H7 (cell line): ENCODE measurements around the gene CFAP99. TPM values are rescaled to one million over a fixed set of nuclear protein-coding genes. Genes with fewer than 3 reads are reported as not detected.
A peak's percentile ranks its signal among the peaks of the same experiment; 100 is the strongest.

Source experiments
- DNase-seq: peaks from one replicate; pipeline ENCODE4 v3.0.0; 2012
- H3K27me3 ChIP-seq: 2 replicates; pipeline ENCODE4 v1.6.0; 2011; ENCODE audit warnings: mild to moderate bottlenecking, low read length; ENCODE audit not compliant: control insufficient read depth, insufficient read depth
- H3K36me3 ChIP-seq: replicated peaks from 2 replicates; pipeline ENCODE4 v1.5.1; 2011; ENCODE audit warnings: low read length; ENCODE audit not compliant: control insufficient read depth, insufficient read depth
- H3K4me3 ChIP-seq: 2 replicates; pipeline ENCODE4 v1.5.1; 2011; ENCODE audit warnings: low read depth, mild to moderate bottlenecking, control low read depth, low read length, moderate library complexity; ENCODE audit not compliant: insufficient read depth
- total RNA-seq: library from RNA; depleted of rRNA; stranded (reverse); fragments of >200 nt; shearing (Covaris generic); gene quantifications from 2 replicates; pipeline ENCODE4 v1.2.3, GENCODE V29; 2014

Gene CFAP99
- total RNA-seq, 1 experiment from 2014 or later, result not detected

DNA sequence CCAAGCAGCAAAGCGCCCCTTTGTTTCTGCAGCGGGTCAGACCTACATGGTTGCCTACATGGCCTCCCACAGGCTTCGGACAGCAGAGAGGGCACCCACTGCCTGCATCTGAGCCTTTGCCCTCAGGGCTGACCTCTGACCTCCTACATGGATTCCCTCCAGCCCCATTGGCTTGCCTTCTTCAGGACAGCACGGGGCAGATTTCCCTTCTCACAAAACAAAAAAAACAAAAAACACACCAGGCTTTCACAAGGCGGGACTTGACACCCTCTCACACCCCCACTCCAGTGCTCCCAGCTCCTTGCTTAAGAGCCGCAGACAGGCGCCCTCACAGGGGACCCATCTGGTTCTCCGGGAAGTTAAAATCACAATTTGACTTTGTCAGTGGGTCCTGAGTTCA, 33.2 kb upstream of the CFAP99 start:
- DNase-seq, result no peak
- H3K36me3 ChIP-seq, result no peaks in the 10 kb centered on the region
- H3K27me3 ChIP-seq, result no peaks in the 10 kb centered on the region; the same call in none of the 2 replicates
- no peak overlapping the region for H3K4me3 ChIP-seq

DNA sequence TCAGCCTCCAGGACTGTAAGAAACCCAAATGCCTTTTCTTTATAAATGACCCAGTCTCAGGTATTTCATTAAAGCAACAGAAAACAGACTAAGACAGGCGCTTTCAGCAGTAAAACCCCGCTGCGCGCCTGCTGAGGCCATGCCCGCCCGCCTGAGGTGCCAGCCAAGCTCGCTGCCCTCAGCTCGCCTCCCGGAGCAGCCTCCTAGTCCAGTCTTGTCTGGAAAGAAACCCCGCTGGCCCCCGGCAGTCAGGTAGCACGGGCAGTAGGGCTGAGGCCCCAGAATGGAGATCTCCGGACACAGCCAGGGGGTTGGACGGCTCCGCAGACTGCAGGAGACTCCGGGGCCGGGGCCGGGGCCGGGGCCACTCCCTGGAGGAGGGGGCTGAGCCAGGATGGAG, 32.0 kb upstream of the CFAP99 start:
- H3K27me3 ChIP-seq, result no peaks in the 10 kb centered on the region; the same call in none of the 2 replicates
- no peaks in the 10 kb centered on the region for H3K36me3 ChIP-seq
- H3K4me3 ChIP-seq, result no peak overlapping the region
- DNase-seq, result no peak

DNA sequence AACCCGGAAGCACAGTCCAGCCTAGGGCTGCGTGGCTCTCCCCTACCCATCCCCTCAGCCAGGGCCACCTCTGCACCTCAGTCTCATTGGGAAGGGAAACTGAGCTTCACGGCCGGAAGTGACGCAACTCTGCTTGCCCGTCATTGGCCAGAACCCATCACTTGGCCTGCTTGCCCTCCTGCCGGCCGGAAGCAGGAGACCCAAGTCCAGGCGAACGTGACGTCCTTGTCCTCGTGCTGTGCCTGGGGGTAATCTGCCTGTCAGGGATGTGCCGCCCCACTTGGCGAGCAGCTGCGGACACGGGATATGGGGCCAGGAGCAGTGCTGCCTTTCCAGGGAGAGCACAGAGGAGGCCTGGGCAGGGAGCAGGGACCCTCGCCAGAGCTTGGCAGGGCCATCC, 31.5 kb upstream of the CFAP99 start:
- DNase-seq, result no peak
- Histone ChIP-seq H3K36me3 (no peaks in the 10 kb centered on the region), H3K4me3 (no peak overlapping the region), H3K27me3 (no peaks in the 10 kb centered on the region; the same call in none of the 2 replicates)

DNA sequence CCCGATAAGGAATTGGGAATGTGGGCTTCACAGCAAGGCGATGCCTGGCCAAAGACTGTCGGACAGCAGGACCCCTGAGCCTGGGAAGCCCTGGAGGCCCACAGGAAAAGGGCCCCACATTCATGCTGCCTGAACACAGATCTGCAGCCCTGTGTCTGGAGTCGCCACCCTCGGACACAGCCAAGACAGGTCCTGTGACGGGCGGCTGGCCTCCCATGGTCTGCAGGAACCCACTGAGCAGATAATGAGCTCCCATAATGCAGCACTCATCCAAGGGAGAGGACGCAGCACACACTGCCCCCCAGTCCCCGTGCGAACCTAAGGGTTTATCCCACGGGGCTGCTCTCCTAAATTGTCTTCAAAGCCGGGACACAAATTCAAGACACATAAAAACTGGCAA, 30.9 kb upstream of the CFAP99 start:
- Histone ChIP-seq H3K36me3 (no peaks in the 10 kb centered on the region), H3K4me3 (no peak overlapping the region), H3K27me3 (no peaks in the 10 kb centered on the region; the same call in none of the 2 replicates)
- DNase-seq, result no peak

DNA sequence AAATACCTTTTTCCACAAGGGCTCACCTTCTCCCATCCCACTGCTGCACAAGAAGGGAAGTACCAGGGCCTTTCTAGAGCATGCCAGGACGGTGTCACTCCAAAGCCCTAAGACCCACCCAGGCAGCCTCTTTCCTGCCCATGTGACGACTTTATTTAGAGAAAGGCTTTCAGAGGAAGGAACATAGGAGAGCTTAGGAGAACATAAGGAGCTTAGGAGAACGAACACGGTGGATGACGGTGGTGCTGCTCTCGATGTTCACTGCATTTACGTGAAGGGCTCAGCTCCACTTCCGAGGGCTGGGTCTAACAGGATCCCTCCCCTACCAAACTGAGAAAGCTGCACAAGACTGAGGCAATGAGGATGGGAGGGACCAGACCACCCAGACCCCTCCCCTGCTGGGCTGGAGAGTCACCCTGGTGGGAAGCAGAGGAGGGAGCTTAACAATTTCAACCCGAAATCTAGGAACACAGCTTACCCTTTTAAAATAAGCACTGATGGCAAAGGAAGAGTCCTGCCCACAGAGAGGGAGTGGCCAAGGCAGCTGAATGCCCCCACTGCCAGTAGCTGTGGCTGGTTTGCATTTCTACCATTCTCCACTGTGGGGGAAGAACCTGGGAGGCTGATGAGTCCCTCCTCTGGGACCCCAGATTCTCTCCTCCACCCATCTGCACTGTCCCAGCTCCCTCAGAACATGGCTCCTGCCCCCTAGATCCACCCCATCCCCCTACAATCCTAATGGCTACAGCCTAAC, 30.1 kb upstream of the CFAP99 start:
- DNase-seq, result no peak
- no peaks in the 10 kb centered on the region; the same call in none of the 2 replicates for H3K27me3 ChIP-seq
- no peaks in the 10 kb centered on the region for H3K36me3 ChIP-seq
- H3K4me3 ChIP-seq, result no peak overlapping the region

DNA sequence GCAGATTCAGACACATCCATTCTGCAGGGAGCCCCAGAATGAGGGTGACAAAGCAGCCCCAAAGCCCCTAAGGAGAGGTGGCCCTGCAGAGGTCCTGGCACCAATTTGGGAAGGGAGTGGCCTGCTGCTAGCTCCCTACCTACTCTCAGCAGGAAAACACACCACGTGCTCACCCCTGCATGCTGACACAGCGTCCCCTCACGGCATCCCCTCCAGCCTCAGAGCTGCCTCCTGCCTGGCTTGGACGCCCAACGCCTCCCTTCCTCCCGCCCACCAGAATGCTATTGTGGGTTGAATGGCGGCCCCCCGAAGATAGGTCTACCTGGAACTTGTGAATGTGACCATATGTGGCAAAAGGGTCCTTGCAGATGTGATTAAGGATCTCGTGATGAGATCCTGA, 29.1 kb upstream of the CFAP99 start:
- DNase-seq, result peak; percentile 50
- no peaks in the 10 kb centered on the region; the same call in none of the 2 replicates for H3K27me3 ChIP-seq
- H3K36me3 ChIP-seq, result no peaks in the 10 kb centered on the region
- no peak overlapping the region for H3K4me3 ChIP-seq

DNA sequence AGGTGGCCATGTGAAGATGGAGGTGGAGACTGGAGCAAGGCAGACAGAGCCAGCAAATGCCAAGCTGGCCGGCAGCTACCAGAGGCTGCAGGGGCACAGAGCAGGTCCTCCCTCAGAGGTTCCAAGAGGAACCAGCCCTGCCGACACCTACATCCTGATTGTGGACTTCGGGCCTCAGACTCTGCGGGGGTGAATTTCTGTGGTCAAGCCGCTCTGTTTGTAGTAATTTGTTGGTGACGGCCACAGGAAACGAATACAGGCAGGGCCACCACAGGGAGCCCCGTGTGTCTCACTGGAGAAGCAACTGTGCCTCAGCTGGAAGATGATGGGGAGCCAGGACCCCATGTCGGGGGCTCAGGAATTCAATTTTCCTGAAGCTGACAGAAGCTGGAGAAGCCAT, 28.6 kb upstream of the CFAP99 start:
- Histone ChIP-seq H3K36me3 (no peaks in the 10 kb centered on the region), H3K4me3 (no peak overlapping the region), H3K27me3 (no peaks in the 10 kb centered on the region; the same call in none of the 2 replicates)
- peak; percentile 42 for DNase-seq

DNA sequence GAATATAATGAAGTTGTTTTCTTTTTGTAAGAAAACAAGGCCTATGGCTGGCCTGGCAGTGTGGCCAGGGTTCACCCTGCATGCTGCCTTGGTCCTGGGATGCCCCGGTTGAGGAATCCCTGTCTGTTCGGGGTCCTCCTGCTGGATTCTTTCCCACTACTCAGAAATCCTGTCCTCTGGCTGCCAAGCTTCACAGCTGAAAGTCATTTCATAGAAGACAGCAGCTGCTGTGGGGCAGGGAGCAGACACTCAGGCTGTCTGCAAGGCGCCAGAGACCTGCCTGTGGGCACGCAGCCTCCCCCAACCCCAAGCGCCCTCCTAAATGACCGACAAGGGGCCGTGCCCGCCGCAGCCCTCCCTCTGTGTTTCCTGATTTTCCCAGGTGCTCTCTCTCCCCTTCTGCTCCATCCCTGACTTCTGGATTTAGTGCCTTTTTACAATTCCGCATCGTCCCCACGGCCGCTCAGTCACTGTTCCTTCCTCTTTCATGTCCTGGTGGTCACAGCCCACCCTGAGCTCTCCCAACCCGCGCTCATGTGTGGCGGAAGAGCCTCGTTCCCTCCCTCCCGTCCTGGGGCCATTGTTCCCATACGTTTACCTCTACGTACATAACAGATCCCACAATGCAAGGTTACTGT, 27.9 kb upstream of the CFAP99 start:
- H3K27me3 ChIP-seq, result no peaks in the 10 kb centered on the region; the same call in none of the 2 replicates
- DNase-seq, result peak; percentile 61
- H3K4me3 ChIP-seq, result peak overlapping the region; percentile 15; the same call in 1 of the 2 replicates
- no peaks in the 10 kb centered on the region for H3K36me3 ChIP-seq

DNA sequence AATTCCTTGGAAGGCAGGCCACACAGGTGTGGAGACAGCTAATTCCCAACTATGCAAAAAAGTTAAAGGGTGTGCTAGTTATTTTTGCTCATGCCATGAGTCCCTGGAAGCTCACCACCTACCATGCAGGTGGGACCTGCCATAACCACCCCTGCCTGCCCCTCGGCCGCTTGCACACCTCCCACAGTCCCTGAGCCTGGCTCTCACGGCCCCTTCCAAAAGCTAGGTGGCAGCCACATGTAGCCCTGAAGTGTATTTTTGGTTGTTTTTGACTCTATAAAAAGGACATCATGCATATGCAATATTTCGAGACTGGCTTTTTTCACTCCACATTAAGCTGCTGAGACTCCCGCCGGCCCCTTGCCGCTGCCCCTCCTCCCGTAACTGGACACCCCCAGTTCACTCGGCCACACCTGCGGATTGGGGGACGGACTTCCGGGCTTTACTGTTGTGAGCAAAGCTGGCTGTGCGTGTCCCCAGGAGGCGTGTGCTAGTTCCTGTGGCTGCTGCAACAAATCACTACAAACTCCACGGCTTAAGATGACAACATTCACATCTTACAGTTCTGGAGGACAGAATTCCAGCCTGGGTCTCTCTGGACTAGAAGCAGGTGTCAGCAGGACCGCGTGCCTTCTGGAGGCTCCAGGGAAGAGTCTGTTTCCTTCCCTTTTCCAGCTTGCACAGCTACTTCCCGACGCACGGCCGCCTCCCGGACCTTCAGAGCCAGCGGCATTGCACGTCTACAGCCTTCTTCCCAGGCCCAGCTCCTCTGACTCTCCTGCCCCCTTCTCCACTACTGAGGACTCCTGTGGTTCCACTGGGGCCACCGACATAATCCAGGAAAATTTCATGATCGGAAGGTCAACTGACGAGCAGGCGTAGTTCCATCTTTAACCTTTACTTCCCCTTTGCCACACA, 25.1 kb upstream of the CFAP99 start:
- DNase-seq, result peak; percentile 91
- Histone ChIP-seq H3K4me3 (no peak overlapping the region), H3K27me3 (no peaks in the 10 kb centered on the region; the same call in none of the 2 replicates), H3K36me3 (no peaks in the 10 kb centered on the region)

DNA sequence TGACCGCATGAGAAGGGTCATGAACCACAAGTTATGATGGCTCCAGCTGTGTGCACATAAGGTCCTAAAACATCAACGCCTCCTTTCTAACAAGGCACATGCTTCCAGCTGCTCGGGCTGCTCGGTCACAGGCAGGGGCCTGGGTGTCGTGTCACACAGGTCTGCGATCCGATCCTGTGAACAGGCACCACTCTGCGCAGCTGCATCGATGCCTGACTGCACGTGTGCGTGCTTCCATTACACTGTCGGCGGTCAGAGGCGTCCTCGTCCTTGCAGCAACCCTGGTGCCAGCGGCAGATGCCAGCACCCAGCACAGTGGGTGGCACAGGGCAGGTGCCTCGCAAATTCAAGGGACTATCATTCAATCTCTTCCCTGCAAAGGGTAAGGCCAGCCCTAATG, 24.2 kb upstream of the CFAP99 start:
- no peaks in the 10 kb centered on the region for H3K36me3 ChIP-seq
- no peak overlapping the region for H3K4me3 ChIP-seq
- H3K27me3 ChIP-seq, result no peaks in the 10 kb centered on the region; the same call in 1 of the 2 replicates
- DNase-seq, result no peak

DNA sequence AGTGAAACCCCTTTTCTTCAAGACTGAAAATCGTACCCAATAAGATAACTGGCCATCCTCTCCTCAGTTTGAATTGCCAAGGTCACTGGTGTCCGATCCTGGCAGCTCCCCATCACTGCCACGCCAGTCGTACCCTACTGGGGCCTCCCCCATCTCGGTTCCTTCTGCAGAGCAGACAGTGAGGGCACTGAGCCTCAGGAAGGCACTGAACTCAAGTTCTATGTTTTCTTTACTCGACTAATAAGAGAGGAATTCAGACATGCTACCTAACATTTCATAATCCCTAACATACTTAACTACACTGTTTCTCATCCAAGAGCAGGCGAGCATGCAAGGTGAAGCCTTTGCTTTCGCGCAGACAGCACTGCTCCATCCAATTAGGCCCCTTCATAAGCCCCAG, 23.7 kb upstream of the CFAP99 start:
- no peak for DNase-seq
- no peak overlapping the region for H3K4me3 ChIP-seq
- no peaks in the 10 kb centered on the region; the same call in 1 of the 2 replicates for H3K27me3 ChIP-seq

DNA sequence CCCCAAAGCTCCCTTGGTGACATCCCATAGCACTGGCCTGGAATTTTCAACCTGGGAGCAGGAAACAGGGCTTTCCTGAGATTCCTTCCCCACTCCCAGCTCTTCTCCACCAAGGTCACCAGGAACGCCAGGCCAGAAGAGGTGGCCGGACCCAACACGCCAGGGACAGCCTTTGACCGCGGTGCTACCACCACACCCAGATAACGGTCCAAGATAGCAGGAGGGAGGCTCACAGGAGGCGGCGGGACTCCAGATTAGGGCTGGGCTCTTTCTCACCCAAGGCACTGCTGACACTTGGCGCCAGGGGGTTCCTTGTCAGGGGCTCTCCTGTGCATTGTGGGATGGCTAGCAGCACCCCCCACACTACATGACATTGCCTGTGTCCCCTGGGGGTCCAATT, 23.2 kb upstream of the CFAP99 start:
- no peaks in the 10 kb centered on the region for H3K36me3 ChIP-seq
- no peak for DNase-seq
- H3K4me3 ChIP-seq, result no peak overlapping the region
- no peaks in the 10 kb centered on the region for H3K27me3 ChIP-seq

More for the DNA sequence above, 23.7 kb upstream of the CFAP99 start:
- H3K36me3 ChIP-seq, result no peaks in the 10 kb centered on the region

DNA sequence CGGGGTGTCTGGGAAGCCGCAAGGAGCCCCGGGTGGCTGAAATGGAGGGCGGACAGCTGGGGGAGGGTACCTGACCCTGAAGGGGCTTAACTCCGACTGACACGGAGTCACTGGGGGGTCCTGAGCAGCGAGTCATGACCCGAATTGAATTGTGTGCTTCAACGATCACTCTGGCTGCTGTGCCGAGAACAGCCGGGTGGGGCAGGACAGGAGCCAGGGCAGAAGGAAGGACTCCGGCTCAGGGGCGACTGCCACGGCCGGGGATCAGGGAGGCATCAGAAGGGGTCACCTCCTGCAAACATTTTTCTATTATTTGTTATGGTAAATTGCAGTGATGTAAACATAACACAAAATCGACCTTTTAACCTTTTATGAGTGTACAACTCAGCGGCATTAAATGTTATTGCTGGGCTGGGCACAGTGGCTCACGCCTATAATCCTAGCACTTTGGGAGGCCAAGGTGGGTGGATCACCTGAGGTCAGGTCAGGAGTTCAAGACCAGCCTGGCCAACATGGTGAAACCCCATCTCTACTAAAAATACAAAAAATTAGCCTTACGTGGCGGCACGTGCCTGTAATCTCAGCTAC, 21.9 kb upstream of the CFAP99 start:
- H3K27me3 ChIP-seq, result no peaks in the 10 kb centered on the region

More for the DNA sequence above, 21.9 kb upstream of the CFAP99 start:
- Histone ChIP-seq H3K4me3 (no peak overlapping the region), H3K36me3 (no peaks in the 10 kb centered on the region)
- peak; percentile 61 for DNase-seq
